ENCODE data around the gene XXYLT1. TPM values are rescaled to one million over a fixed set of nuclear protein-coding genes. Genes with fewer than 3 reads are reported as not detected.
A peak's percentile ranks its signal among the peaks of the same experiment; 100 is the strongest.
"Not testable (repeated sequence)": the region's sequence is repeated elsewhere in the genome, so short reads cannot be mapped to it uniquely, and the experiment has no call there.

The XXYLT1 gene, protein sequence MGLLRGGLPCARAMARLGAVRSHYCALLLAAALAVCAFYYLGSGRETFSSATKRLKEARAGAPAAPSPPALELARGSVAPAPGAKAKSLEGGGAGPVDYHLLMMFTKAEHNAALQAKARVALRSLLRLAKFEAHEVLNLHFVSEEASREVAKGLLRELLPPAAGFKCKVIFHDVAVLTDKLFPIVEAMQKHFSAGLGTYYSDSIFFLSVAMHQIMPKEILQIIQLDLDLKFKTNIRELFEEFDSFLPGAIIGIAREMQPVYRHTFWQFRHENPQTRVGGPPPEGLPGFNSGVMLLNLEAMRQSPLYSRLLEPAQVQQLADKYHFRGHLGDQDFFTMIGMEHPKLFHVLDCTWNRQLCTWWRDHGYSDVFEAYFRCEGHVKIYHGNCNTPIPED
- 4.8 TPM for polyA plus RNA-seq (2012; ENCODE audit: missing spikeins)

DNA sequence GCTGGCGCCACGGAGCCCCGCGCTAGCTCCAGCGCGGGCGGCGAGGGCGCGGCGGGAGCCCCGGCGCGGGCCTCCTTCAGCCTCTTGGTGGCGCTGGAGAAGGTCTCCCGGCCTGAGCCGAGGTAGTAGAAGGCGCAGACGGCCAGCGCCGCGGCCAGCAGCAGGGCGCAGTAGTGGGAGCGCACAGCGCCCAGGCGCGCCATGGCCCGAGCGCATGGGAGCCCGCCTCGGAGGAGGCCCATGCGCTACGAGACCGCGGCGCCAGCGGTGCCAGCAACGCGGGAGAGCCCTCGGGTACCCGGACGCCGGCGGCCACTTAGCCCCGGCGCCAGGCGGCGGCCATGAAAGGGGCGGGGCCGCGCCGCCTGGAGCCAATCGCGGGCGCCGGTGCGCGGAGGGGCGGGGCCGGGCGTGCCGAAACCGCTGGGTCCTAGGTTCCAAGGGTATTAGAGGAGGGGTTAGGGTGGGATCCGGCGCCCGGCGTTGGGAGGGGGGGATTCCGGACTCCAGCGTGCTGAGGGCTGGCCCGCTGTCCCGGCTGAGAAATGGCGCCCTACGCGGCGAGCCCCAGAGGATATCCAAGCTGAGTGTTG lies at the start of gene XXYLT1:
Gene XXYLT1 (minus strand): TSS at position 343 of the 593 bp plus-strand sequence. CDS start 101 bp downstream, at position 242.
- FAIRE-seq (peak; percentile 91), DNase-seq (ENCODE audit: insufficient read length) (peak; percentile 77)
- 0 out of 2 replicates have a peak, but pooled peaks have one; percentile 33 for TF ChIP-seq POLR2AphosphoS5 (IDR thresholded peaks at IDR 0.05; ENCODE audit: low read depth, low read length)
- peak; percentile 36; the same call in 1 of the 2 replicates for TF ChIP-seq POLR2A (IDR thresholded peaks at IDR 0.05; ENCODE audit: low read depth, low read length)
- TF ChIP-seq TAF1 (IDR thresholded peaks at IDR 0.05; ENCODE audit: borderline replicate concordance, low read depth, low read length): no peak

DNA sequence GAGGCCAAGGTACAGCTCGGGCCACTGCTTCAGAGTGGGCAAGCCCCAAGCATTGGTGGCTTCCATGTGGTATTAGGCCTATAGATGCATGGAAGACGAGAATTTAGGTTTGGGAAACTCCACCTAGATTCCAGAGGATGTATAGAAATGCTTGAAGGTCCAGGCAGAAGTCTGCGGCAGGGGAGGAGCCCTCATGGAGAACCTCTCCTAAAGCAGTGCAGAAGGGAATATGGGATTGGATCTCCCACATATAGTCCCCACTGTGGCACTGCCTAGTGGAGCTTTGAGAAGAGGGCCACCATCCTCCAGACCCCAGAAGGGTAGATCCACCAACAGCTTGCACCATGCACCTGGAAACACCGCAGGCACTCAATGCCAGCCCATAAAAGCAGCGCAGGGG lies 48.1 kb upstream of the XXYLT1 start:
- DNase-seq (ENCODE audit: insufficient read length): no peak
- no peak for TF ChIP-seq TAF1 (IDR thresholded peaks at IDR 0.05; ENCODE audit: borderline replicate concordance, low read depth, low read length)
- no peak for TF ChIP-seq POLR2A (IDR thresholded peaks at IDR 0.05; ENCODE audit: low read depth, low read length)
- TF ChIP-seq POLR2AphosphoS5 (IDR thresholded peaks at IDR 0.05; ENCODE audit: low read depth, low read length): no peak
- FAIRE-seq: no peak

DNA sequence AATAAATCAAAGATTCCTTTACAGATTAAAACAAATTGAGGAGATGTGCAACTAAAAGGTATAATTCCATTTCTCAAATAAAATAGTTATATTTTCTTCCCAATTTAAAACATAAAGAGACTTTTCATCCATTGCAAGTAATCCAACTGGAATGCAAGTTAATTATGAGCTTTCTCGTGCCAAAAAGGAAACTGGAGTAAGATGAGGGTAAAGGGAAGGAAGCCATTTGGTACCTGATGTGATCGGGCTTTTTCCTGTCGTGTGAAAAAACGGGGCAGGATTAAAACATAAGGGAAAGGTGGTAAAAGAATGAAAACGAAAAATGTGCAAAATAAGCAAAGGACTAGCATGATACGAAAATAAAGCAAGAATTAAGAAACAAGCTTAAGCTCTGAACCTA lies 41.8 kb upstream of the XXYLT1 start:
- TF ChIP-seq TAF1 (IDR thresholded peaks at IDR 0.05; ENCODE audit: borderline replicate concordance, low read depth, low read length) (no peak), POLR2AphosphoS5 (IDR thresholded peaks at IDR 0.05; ENCODE audit: low read depth, low read length) (no peak), POLR2A (IDR thresholded peaks at IDR 0.05; ENCODE audit: low read depth, low read length) (no peak)
- DNase-seq (ENCODE audit: insufficient read length) (no peak), FAIRE-seq (peak; percentile 65)

DNA sequence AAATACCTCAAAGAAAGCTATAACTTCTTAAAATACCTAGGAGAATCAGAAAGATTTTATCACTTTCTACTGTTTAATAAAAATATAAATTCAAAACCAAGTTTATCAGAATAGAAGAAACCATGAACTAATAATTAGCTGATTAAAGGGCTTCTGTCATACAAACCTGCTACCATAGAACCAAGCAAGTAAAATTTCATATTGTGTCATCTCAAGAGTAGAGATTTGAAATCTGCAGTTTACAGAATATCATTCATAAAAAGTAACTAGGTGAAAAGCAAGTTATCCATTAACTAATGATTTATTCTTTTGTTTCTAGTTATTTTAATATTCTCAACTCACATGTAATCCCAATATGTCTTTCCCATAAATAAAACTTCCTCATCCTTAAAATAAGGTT lies 36.8 kb upstream of the XXYLT1 start:
- DNase-seq (ENCODE audit: insufficient read length) (no peak), FAIRE-seq (no peak)
- TF ChIP-seq POLR2A (IDR thresholded peaks at IDR 0.05; ENCODE audit: low read depth, low read length): no peak
- TF ChIP-seq POLR2AphosphoS5 (IDR thresholded peaks at IDR 0.05; ENCODE audit: low read depth, low read length): no peak
- no peak for TF ChIP-seq TAF1 (IDR thresholded peaks at IDR 0.05; ENCODE audit: borderline replicate concordance, low read depth, low read length)

DNA sequence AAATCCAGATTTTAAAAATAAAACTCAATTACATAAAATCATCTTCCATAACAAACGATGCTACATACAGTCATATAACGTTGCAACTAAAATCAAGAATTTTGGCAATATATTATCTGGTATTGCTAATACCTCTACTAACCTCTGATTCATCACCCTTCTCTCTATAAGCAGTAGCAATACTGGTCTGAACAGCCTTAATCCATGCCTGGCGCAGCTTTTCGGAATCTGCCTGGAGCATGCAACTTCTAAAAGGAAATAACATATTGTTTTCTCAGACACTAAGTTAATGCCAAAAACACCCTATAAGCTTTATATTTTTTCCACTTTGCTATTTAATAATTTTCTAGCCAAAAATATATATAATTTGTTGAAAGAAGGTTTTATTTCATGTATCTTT lies 35.4 kb upstream of the XXYLT1 start:
- TF ChIP-seq POLR2AphosphoS5 (IDR thresholded peaks at IDR 0.05; ENCODE audit: low read depth, low read length): no peak
- no peak for TF ChIP-seq POLR2A (IDR thresholded peaks at IDR 0.05; ENCODE audit: low read depth, low read length)
- no peak for TF ChIP-seq TAF1 (IDR thresholded peaks at IDR 0.05; ENCODE audit: borderline replicate concordance, low read depth, low read length)
- no peak for DNase-seq (ENCODE audit: insufficient read length)
- no peak for FAIRE-seq

DNA sequence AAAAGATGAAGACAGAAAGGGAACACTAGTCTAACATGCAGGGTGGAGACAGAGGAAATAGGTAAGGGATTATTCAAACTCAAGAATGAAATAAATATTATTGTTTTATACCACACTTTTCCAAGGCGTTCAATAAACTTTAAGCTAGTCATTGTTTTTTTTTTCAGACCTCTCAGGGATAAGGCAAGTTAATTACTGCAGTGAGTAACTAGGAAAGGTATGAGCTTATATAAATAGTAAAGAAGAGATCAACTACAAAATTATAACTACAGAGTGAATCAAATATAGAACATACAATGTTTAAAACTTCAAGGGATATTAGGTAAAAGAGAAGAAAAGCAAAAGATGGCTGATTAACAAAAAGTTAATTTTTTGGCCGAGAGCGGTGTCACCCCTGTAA lies 31.5 kb upstream of the XXYLT1 start:
- DNase-seq (ENCODE audit: insufficient read length): no peak
- TF ChIP-seq POLR2A (IDR thresholded peaks at IDR 0.05; ENCODE audit: low read depth, low read length) (no peak), TAF1 (IDR thresholded peaks at IDR 0.05; ENCODE audit: borderline replicate concordance, low read depth, low read length) (no peak), POLR2AphosphoS5 (IDR thresholded peaks at IDR 0.05; ENCODE audit: low read depth, low read length) (no peak)

DNA sequence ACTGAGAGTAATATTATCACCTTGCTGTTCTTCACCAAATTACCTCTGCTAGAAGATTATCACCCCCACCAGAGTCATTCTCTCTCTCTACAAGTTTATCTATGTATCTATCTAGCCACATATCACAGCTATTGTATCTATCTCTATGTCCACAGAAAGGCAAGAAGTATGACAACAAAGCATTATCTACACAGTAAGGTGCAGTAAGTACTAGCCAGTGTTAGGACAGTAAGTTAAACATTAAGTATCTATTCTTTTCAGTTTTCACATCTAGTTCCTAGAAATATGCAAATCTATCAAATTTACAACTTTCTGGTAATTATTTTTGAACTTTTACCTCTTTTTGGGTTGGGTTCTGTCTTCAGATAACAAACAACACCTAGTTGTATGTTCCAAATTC lies 26.5 kb upstream of the XXYLT1 start:
- FAIRE-seq: no peak
- DNase-seq (ENCODE audit: insufficient read length): no peak
- no peak for TF ChIP-seq POLR2AphosphoS5 (IDR thresholded peaks at IDR 0.05; ENCODE audit: low read depth, low read length)
- no peak for TF ChIP-seq POLR2A (IDR thresholded peaks at IDR 0.05; ENCODE audit: low read depth, low read length)
- TF ChIP-seq TAF1 (IDR thresholded peaks at IDR 0.05; ENCODE audit: borderline replicate concordance, low read depth, low read length): no peak

More for the DNA sequence above, 31.5 kb upstream of the XXYLT1 start:
- no peak for FAIRE-seq

DNA sequence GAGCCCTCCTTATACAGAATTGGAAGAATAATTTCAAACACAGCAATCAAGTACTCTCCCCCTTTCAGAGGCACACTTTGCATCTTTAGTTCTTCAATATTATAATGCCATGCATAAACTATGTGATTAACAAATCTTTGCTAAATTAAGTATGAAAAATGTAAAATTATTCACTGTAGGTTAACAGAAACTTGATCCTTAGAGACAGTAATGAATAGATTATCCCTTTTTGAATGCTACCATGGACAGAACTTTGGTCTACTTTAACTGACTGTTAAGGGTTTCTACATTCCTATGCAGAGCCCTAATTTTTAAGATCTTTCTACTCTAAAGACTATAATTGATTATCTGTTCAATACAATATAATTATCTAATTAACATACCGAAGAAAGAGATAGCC lies 25.7 kb upstream of the XXYLT1 start:
- DNase-seq (ENCODE audit: insufficient read length) (no peak), FAIRE-seq (no peak)
- no peak for TF ChIP-seq POLR2A (IDR thresholded peaks at IDR 0.05; ENCODE audit: low read depth, low read length)
- TF ChIP-seq TAF1 (IDR thresholded peaks at IDR 0.05; ENCODE audit: borderline replicate concordance, low read depth, low read length): no peak
- no peak for TF ChIP-seq POLR2AphosphoS5 (IDR thresholded peaks at IDR 0.05; ENCODE audit: low read depth, low read length)

DNA sequence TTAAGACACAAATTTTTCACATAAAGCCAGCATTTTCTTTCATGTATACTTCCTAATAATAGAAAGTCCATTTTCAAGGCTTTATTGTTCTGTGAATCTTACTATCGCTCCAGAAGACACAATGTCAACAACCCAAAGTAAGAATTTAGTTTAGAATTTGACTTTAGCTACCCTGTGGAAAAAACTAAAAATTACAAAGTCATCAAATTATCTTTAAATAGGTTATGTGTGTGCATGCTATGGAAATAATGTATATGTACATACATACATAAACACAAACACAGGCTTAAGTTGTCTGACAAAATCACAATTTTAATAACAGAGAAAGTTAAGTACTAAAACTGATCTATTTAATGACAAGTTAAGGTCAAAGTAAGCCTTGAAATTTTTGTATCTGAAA lies 20.2 kb upstream of the XXYLT1 start:
- no peak for FAIRE-seq
- TF ChIP-seq POLR2AphosphoS5 (IDR thresholded peaks at IDR 0.05; ENCODE audit: low read depth, low read length): no peak
- TF ChIP-seq TAF1 (IDR thresholded peaks at IDR 0.05; ENCODE audit: borderline replicate concordance, low read depth, low read length): no peak
- no peak for TF ChIP-seq POLR2A (IDR thresholded peaks at IDR 0.05; ENCODE audit: low read depth, low read length)
- DNase-seq (ENCODE audit: insufficient read length): no peak

DNA sequence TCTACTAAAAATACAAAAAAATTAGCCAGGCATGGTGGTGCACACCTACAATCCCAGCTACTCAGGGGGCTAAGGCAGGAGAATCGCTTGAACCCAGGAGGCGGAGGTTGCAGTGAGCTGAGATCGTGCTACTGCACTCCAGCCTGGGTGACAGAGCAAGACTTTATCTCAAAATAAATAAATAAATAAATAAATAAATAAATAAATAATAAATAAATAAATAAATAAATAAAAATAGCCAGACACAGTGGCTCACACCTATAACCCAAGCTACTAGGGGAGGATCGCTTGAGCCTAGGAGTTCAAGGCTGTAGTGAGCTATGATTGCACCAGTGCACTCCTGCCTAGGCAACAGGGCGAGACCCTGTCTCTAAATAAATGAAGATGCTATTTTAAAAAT lies 19.7 kb upstream of the XXYLT1 start:
- not testable (repeated sequence) for DNase-seq (ENCODE audit: insufficient read length); FAIRE-seq

DNA sequence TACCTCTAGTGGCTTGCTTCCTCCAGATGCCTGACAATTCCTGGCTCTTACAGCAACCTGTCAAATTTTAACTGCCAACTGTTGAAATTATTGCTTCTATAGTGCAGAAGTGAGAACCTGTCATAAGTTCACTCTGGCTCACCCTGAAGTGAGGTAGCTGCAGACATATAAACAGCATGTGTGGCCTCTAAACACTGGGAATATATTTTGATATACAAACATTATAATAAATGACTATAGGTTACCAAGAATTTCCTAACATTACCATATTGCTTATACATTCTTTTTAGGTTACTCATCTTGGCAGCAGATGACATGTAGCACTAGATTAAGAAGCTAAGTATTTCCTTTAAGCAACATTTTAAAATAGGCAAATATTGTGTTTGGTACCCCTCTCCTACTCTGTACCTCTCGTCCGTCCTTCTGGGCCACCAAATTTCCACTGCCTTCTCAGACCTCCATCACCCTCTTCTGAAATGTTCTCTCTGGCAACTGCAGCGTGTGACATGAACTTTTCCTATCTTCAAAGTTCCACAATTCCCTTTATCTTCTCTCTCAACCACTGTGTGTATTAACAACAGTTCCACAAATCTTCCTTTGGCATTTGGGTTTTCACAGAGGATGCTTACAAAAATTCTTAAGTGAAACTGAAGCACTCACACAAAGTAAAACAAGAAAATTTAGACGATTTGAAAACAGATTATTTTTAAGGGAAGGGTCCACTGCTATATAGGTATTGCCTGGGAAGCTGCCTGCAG lies 15.3 kb upstream of the XXYLT1 start:
- TF ChIP-seq TAF1 (IDR thresholded peaks at IDR 0.05; ENCODE audit: borderline replicate concordance, low read depth, low read length) (no peak), POLR2AphosphoS5 (IDR thresholded peaks at IDR 0.05; ENCODE audit: low read depth, low read length) (no peak), POLR2A (IDR thresholded peaks at IDR 0.05; ENCODE audit: low read depth, low read length) (no peak)
- no peak for FAIRE-seq
- DNase-seq (ENCODE audit: insufficient read length): no peak
